ENCODE results near the gene FN3KRP.

The FN3KRP gene

GRCh38 chr17:82750241-82750908, 33.9 kb downstream of the FN3KRP start:
- Histone ChIP-seq H3K9me3 (ENCODE audit: severe bottlenecking) (peaks cover 26% of the 10 kb centered on the region), H3K36me3 (peaks cover 40% of the 10 kb centered on the region), H3K4me3 (ENCODE audit: low read depth, low read length) (no peak overlapping the region), H3K27ac (no peak overlapping the region), H3K27me3 (ENCODE audit: insufficient read depth, low read depth, severe bottlenecking) (no peaks in the 10 kb centered on the region)
- no peak for DNase-seq
- TF ChIP-seq CTCF (IDR thresholded peaks at IDR 0.05; ENCODE audit: low read depth, low read length): no peak

GRCh38 chr17:82751171-82751570, 34.7 kb downstream of the FN3KRP start:
- no peak for DNase-seq
- Histone ChIP-seq H3K4me3 (ENCODE audit: low read depth, low read length) (no peak overlapping the region), H3K27ac (no peak overlapping the region), H3K36me3 (peaks cover 48% of the 10 kb centered on the region), H3K9me3 (ENCODE audit: severe bottlenecking) (peaks cover 20% of the 10 kb centered on the region), H3K27me3 (ENCODE audit: insufficient read depth, low read depth, severe bottlenecking) (no peaks in the 10 kb centered on the region)
- TF ChIP-seq CTCF (IDR thresholded peaks at IDR 0.05; ENCODE audit: low read depth, low read length): no peak

GRCh38 chr17:82751571-82752370, 35.3 kb downstream of the FN3KRP start, which contains the start of gene TBCD:
Gene TBCD (plus strand): TSS chr17:82752065. CDS start chr17:82752194, 129 bp downstream.
- peaks cover 54% of the 10 kb centered on the region for H3K36me3 ChIP-seq
- H3K27me3 ChIP-seq (ENCODE audit: insufficient read depth, low read depth, severe bottlenecking): no peaks in the 10 kb centered on the region
- no peak for TF ChIP-seq CTCF (IDR thresholded peaks at IDR 0.05; ENCODE audit: low read depth, low read length)
- peak; percentile 96 for DNase-seq
- H3K27ac ChIP-seq: peak within 1 kb of the TSS; percentile 98
- H3K4me3 ChIP-seq (ENCODE audit: low read depth, low read length): peak within 1 kb of the TSS; percentile 95
- H3K9me3 ChIP-seq (ENCODE audit: severe bottlenecking): peaks cover 14% of the 10 kb centered on the region

- peak; percentile 51 for DNase-seq
These were observed 36.1 kb downstream of the FN3KRP start for GRCh38 chr17:82752371-82753200.

DNA sequence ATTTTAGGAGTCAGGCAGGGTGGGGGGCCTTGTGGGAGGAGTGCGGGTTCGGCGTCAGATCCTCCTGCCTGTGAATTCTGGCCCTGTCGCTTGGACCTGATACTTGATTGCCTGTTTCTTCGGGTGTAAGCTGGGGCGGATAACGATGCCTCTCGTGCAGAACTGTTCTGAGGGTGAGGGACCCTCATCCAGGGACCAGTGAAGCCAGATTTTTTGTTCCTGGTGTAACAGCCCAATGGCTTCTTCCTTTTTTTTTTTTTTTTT, 36.6 kb downstream of the FN3KRP start:
- DNase-seq: no peak
- H3K9me3 ChIP-seq (ENCODE audit: severe bottlenecking): peaks cover 7% of the 10 kb centered on the region
- peak overlapping the region; percentile 95 for H3K4me3 ChIP-seq (ENCODE audit: low read depth, low read length)
- no peak for TF ChIP-seq CTCF (IDR thresholded peaks at IDR 0.05; ENCODE audit: low read depth, low read length)
- no peaks in the 10 kb centered on the region for H3K27me3 ChIP-seq (ENCODE audit: insufficient read depth, low read depth, severe bottlenecking)
- peak overlapping the region; percentile 98 for H3K27ac ChIP-seq
- H3K36me3 ChIP-seq: peaks cover 61% of the 10 kb centered on the region

More at GRCh38 chr17:82752371-82753200, 36.1 kb downstream of the FN3KRP start:
- Histone ChIP-seq H3K36me3 (peaks cover 59% of the 10 kb centered on the region), H3K27ac (peak overlapping the region; percentile 98), H3K27me3 (ENCODE audit: insufficient read depth, low read depth, severe bottlenecking) (no peaks in the 10 kb centered on the region), H3K9me3 (ENCODE audit: severe bottlenecking) (peaks cover 7% of the 10 kb centered on the region), H3K4me3 (ENCODE audit: low read depth, low read length) (peak overlapping the region; percentile 95)
- no peak for TF ChIP-seq CTCF (IDR thresholded peaks at IDR 0.05; ENCODE audit: low read depth, low read length)
